ENCODE measurements around the gene EHD1.

EHD1 gene

DNA sequence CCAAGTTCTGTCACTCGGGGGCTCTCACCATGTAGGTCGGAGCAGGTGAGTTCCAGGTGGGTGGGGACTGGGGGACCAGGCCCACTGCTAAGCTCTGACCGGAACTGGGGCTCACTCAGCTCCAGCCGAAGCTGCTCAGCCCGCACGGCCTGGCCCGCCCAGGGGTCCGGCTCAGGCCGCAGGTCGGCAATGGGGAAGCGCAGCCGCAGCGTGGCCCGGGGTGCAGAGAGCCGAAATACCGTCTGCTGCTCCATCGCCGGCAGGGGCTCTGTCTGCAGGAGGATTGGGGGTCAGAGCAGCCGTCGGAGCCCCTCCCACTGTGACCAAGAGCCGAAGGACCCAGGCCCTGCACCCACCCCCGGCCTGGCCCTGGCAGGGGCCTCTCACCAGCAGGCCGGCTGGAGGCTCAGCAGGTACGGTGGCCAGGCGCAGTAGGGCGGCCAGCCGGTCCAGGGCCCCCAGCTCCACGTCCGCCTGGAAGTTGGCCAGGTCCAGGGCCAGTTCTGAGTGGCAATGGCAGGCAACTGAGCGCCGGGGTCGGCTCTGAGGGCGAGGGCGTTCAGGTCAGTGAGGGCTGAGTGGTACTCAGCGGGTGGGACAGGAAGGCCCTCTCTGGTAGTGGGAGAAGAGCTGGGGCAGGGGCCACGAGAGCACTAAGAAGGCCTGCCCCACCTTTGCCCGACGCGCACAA lies 31.4 kb upstream of the EHD1 start:
- no peak for DNase-seq

DNA sequence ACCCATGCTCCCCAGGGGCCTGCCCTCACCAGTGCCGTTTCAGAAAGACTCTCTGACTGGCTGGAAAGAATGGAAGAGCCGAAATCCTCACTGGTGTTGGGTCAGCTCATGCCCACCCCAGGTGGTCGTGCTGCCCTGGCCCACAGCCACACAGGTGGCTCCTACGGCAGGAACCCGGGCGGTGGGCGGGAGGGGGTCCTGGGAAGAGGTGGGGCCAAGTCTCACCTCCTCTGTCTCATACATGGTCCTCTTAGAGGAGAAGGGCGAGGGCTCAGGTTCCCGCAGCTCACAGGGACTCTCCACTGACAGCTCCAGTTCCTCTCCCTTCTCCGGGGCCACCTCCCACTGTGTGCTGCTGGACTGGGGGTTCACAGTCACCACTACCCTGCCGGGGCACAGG lies 30.3 kb upstream of the EHD1 start:
- no peak for DNase-seq

DNA sequence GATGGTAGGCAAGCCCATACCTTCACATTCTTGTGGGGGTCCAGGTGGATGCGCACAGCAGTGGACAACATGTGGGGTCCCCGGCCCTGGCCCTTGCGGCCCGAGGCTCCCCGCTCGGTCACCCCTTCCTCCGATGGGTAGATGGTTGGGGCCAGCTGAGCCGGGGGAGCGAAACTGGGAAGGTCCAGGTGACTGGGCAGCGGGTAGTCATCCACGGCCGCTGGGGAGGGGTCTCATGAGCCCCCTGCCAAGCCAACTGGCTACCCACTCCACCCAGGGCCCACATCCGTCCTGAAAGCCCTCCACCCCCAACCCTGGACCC lies 27.9 kb upstream of the EHD1 start:
- no peak for DNase-seq

DNA sequence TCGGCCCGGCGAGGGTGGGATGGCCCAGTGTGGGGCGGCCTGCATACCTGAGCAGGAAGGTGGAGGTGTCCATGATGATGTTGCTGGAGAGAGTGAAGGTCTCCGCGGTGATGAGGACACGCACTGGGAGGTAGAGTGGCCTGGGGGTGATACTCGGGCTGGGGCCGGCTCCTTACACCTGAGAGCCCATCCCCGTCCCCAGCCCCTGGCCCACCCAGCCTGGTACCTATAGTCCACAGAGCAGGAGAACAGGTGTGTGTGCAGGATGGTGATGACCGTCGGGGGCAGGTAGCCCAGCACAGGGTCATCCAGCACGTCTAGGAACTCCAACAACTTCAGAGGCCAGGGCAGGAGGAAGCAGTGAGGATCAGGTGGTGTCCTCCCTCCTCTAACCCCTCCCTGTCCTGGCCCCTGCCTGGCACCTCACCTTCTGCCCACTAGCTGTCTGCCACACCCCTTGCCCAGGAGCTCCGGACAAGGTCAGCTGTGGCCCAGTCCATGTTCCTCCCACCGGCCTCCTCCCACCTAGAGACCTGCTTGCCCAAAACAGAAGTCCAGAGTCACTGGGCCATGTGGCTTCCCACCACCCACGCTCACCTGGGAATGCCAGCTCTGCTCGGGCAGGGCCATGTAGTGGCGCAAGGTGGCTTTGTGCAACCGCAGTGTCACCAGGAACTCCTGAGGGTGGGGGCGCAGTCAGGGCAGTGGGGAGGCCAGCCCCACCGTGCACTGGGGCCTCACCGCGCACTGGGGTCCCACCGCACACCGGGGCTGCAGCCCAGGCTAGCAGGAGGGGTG lies 27.3 kb upstream of the EHD1 start:
- no peak for DNase-seq

DNA sequence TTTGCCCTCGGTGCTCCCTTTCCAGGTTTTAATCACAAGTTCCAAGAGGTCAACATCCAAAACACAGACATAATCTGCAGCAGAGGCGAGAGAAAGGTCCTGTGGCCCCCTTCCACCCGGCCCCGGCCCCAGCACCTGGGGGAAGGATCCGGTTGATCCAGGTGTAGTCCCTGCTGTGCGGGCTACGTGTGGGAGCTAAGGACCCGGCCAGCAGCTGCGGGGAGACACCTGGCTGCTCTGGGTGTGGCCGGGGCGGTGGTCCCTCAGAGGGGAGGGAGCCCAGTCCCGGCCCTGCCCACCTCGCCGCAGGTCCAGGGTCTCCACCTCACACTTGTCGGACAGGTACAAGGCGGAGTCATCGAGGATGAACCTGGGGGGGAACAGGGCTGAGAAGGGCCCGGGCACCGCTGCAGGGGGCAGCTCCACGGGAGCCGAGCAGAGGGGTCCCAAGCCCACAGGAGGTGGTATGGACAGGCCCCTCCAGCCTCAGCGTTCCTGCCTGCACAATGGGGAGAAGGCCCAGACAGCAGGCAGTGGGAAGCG lies 24.9 kb upstream of the EHD1 start:
- no peak for DNase-seq

DNA sequence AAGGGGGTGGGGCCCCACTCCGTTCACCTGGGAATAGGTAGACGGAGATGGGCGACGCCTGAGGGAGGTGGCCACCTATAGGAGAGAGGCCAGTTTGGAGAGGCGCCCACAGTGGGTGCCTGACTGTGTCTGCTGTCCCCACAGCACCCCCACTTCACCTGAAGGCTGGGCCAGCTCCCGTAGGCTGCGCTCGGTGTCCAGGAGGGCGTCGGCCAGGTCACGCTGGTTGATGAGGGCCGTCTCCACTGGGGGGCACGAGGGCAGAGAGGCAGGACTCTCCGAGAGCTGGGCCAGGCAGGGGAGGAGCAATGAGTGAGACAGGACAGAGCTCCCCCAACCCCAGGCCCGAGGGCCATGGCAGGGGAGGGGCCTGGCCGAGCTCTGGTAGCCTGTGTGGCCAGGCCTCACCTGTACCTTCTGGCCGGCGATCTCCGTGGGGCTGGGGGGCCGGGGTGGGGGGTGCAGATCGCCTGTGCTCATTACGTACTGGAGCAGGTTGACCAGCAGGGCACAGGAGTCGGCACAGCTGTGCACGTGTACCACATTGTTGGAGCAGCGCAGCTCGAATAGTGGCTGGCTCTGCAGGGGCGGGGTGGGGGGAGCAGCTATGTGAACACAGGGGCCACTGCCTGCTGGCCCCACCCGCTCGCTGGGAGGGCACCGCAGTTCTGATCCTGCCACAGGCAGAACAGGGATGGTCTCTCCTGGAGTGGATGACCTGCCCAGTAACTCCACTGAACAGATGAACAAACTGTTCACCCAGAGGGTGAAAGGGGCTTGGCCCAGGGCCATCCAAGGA lies 23.9 kb upstream of the EHD1 start:
- no peak for DNase-seq

DNA sequence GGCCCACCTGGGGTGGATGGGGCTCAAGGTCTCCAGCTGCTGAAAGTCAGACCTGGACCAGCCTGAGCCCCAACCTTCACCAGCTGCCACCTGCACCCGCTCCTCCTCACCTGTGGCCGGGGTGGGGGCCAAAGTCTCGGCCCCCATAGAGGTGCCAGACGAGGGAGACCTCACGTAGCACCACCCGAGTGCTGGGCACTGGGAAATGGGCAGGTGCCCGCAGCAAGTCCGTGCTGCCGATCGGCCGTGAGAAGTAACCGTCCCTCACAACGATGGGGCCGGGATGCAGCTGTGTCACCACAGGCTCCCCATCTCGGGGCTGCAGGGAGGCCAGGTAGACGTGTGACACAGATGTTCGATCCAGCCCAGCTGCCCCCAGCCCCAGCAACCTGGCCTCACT lies 22.4 kb upstream of the EHD1 start:
- DNase-seq = no peak

DNA sequence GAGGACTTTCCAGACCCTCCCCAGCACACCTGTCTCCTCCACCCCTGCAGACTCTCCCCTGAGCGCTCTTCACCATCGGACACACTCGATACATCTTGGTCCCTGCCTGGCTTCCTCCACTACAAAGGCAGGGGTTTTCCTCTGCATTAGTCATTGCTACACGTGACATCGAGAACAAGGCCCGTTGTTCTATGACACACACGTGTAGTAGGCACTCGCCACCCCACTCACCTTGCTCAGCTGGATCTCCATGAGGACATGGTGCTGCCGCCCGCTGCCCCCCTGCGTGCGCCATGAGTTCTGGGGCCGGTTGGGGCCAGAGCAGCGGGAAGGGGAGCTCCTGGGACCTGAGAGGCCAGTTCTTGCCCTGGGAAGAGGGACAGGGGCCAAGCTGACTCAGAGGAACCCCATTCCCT lies 21.9 kb upstream of the EHD1 start:
- no peak for DNase-seq

DNA sequence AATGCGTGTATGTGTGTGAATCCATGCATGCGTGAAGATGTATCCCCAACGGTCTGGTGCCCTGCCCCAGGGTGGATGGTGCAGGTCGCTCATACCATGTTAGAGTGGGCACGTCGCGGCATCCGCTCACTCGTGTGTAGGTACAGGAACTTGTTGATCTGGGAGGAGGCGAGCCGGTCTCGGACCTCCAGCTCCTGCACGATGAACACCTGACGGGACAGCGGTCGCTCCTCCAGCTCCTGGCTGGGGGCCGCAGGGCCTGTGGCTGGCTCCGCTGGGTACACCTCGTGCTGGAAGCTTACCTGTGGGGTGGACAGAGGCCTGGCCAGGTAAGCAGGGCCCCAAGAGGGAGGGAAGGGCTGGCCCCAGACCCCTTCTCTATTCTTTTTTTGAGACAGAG lies 20.1 kb upstream of the EHD1 start:
- no peak for DNase-seq

DNA sequence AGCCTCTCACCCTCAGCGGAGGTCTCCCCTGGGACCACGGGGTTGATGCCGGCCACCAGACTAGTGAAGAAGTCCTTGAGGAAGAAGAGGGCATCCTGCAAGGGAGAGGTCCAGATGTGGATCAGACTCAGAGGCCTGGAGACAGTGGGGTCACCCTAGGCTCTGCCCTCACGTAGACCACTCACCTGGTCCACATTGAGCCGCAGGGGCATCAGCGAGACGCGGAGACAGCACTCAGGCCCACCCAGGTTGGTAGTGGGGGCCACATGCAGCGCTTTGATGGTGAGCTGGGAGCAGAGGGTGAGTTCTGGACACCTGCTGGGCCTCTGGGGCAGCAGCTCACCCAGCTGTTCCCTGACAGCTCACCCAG lies 19.6 kb upstream of the EHD1 start:
- no peak for DNase-seq

DNA sequence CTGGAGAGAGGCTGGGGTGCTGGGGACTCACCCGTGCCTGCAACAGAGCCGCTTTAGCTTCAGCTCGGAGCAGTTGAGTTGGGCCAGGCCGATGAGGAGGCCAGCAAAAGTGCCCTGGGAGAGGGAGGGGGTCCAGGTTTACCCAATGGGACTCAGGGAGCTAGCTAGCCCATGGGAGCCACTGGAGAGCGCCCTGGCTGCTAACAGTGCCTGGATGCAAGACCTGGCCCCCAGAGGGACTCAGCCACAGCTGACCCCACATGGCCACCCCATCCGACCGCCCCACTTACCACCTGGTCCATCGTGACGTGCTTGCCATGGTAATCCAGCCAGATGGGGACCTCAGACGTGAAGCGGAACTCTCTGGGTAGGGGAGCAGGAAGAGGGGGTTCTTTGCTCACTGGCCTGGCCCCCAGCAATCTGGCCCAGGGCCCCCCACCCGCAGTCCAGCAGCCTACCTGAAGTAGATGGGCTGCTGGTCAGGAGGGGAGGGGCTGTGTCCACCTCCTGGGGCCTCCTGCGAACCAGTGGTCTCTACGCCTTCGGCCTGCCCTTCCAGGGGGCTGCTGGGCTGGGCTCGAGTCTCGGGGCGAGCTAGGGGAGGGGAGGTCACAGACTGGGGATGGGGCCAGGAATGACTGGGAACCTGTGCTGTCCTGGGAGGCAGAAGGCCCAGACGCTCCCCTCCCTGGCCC lies 19.1 kb upstream of the EHD1 start:
- no peak for DNase-seq

DNA sequence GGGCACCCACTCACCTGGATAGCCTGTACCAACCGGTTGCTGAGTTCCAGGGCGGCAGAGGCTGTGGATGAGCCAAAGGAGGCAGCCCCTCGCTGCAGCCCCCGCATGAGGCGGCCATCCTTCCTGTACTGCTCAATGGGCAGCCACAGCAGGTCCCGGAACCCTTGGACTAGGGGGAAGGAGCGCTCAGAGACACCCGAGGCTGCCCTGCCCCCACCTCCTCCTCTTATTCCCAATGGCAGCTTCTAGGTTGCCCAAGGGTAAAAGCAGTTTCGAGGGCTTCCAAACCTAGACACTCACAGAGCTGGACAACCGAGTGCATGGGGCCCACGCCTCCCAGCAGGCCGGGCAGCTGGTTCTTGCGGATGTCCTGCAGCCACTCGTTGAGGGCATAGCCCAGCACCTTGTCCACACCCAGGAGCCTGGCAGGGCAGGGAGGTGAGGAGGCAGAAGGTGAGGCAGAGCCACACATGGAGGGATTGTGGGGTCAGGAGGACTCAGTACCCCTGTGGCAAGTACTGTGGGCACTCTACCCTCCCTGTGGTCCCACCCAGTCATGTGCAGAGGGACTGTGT lies 18.1 kb upstream of the EHD1 start:
- DNase-seq = no peak

DNA sequence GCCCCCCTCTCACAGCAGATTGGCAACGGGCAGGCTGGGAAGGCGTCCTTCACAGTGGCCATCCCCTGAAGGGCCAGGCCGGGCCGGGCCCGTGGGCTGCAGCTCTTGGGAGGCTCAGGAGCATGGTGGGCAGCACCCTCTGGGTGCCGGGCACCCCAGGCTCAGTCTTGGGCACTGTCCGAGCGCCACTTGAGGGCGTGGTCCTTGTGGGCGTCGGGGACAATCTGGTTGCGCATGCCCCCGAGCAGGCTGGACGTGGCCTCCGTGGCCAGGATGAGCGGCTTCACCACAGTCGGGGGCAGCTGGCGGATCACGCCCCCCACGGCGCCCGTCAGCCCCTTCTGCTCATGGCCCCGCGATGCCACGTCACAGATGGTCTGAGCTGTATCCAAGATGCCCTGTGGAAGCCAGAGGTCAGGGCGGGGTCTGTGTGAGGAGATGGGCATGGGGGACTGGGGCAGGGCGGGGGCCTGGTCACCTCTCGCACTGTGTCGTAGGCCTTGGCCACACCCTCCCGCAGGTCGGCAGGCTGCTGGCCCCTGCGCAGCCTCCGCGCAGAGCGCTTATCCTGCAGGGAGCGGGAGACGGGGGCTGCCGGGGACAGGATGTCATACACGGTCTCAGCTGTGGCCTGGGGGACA lies 16.5 kb upstream of the EHD1 start:
- no peak for DNase-seq

DNA sequence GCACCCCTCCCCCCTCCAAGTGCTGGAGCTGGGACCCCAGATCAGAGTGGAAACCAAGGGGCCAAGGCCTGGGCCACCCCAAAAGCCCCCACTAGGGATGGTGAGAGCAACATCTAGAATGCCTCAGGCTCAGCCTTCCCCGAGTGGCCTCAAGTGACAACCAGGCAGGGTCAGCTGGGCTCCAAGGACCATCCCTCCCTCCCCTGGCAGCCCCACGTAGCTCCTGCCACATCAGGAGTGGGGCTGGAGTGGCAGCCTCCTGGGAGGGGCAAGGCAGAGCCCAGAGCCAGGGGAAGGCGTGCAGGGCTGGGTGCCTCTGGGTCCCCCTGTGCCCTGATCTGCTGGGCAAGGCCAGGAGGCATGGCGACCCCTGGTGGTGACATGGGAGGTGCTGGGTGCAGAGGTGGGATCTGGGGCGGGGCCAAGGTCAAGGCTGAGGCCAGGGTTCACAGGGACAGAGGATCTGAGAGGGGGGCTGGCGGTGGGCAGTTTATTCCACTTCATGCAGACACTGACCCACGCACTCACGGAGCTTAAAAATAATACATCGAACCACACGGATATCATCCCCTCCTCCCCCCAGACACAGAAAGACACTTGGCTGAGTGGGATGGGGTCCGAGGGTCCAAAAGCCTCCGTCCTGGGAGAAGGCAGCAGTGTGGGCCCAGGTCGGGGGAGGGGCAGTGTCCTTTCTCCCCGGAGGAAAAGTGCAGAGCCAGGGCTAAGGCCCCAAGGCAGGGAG lies 15.8 kb upstream of the EHD1 start:
- peak; percentile 45 for DNase-seq

DNA sequence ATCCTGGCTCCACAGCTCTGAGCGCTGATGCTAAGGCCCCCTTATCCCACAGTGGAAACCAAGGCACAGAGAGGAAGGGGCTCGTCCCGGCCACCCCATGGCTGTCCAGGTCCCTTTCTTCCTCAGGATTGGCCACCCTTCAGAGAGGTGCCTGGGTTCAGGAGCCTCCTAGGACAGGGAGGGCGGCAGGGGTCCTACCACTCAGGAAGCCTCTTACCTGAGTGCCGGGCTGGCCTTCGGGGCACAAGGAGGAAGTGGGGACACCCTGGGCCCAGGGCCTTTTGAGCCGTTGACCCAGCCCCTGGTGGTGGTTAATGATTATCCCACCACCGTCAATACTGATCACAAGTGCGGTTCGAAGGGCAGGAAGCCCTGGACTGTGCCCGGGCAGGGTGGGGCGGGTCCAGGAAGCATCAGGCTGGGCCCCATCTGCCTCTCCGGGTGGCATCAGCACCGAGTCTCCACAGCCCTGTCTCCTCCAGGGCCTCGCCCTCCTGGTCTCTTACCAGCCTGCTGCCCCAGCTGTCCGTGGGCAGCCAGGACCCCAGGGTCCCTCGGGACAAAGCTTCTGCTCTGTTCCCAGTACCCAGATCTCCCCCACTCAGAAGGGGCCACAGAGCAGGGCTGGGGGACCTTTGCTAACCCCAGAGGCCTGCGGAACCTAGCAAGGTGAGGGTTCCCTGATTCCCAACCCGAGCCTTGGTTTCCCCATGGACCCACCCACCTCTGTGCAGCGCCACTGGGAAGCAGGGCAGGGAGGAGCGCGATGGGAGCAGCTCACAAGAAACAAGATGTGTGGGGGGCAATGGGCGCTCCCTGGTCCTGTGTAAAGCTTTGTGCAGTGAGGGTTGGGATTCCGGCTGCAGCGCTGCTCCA lies 15.0 kb upstream of the EHD1 start:
- no peak for DNase-seq

DNA sequence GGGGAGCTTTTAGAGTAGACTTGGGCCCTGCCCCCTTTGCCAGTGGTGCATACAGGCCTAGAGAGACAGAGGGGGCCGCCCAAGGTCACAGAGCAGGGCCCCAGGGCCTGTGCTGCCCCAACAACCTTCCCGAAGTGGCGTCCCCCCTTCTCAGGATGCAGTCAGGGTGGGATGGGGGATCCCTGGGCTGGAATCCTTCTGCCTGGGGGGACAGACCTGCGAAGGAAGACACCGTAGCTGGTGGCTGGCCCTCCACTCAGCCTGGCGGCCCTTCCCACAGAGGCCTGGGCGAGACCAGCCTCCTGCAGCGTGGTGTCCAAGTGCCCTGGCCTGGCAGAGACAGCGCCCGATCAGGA lies 14.4 kb upstream of the EHD1 start:
- DNase-seq = no peak

DNA sequence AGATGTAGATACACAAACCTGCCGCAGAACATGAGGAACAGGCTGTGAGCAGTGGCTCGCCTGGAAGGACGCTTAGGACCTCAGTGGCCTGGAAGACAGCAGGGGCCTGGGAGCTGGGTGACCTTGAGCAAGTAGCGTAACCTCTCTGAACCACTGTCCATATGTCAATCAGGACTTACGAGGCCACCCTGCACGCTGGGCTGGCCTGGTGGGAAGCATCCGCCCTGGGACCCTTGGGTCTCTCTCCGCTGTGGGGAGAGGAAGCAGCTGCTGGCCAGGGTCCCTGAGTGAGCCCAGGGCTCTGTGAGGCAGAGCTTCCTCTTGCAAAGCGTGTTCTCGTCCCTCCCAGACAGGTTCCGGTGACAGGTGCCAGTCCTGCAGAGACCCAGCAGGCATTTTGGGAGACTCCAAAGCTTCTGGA lies 14.0 kb upstream of the EHD1 start:
- no peak for DNase-seq

DNA sequence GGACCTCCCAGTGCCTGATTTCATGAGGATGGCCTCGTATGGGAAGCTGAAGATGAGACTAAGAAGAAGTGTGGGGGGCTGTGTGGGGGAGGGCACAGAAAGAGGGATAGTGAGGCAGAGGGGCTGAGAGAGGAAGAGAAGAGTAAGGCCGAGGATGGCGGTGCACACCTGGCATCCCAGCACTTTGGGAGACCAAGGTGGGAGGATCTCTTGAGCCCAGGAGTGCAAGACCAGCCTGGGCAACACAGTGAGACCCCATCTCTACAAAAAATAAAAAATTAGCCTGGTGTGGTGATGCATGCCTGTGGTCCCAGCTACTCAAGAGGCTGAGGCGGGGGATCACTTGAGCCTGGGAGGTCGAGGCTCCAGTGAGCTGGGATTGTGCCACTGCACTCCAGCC lies 13.5 kb upstream of the EHD1 start:
- DNase-seq = no peak

DNA sequence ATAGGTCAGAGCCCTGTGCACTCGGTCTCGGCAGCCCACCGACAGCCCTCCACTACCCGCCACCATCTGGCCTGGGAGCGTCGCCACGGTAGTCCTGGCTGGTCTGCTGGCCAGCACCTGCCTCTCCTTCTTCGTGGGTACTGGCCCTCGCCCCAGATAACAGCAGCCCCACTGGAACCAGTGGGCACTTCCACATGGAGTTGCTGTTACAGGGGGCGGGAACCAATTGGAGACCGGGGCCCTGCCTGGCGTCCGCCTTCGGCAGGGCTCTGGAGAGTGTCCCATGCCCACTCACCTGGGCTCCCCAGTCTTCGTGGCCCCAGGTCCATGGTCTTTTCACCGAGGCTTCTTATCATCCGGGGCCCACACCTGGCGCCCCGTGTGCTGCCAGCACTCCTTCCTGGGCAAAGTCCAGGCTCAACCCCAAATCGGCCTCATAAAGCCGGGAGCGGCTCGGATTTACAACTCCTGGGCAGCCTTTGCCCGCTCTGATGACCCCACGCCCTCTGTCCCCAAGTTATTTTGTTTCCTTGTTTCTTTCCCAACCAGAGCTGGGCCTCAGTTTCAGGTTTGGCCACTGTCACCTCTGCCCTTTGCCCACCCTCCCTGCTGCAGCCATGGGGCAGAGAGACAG lies 12.9 kb upstream of the EHD1 start:
- DNase-seq = no peak

DNA sequence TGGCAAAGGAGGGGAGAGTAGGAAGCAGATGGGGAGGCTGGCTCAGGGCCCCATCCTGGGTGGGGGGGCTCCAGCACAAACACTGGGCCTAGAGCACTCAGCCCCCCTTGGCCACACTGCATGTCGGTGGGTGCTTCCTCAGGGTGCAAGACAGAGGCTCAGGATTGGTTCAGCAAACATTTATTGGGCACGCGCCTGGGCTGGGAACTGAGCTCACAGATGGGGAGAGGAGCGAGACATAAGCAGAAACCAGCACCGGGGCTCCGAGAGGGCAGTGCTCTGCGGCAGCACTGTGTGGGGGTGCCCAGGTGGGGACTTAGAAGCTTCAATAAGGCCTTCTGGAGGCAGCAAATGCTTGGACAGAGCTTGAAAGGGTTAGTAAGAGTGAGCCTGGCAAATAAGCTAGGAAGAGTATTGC lies 12.1 kb upstream of the EHD1 start:
- no peak for DNase-seq
